HepG2 (cell line): Measurements from ENCODE around the gene TSPAN5. TPM values are rescaled to one million over a fixed set of nuclear protein-coding genes. Genes with fewer than 3 reads are reported as not detected.

Experiments
- ATAC-seq: fragments of 200-7000 bp; cut with Tn5 transposase; 3 replicates; pipeline ENCODE4 v1.9.1; 2020; ENCODE audit warnings: mild to moderate bottlenecking, moderate library complexity
- BruUV-seq: library from RNA; stranded (reverse); fragments of 400-500 nt; replicated peaks from 2 replicates; lab custom pipeline; 2021; lab: Mats Ljungman, UMichigan
- CTCF ChIA-PET: fragments of 300-600 bp; formaldehyde crosslinking; extraction: SDS; loops from one replicate; lab custom pipeline; 2021; ENCODE audit warnings: low total read pairs, inconsistent platforms, low intra/inter-chr PET ratio; lab: Yijun Ruan, JAX
- POLR2A ChIA-PET: fragments of 350-600 bp; sonication (Branson Sonifier 250); formaldehyde crosslinking; loops from one replicate; lab custom pipeline; 2020; ENCODE audit warnings: antibody characterized with exemption, inconsistent platforms; lab: Yijun Ruan, JAX
- DNase-seq: peaks from one replicate; pipeline ENCODE4 v3.0.0-alpha.2; 2015; ENCODE audit warnings: low spot score
- FAIRE-seq: peaks from 3 replicates; lab custom pipeline; 2011; peaks lifted over from hg19 to GRCh38; lab: Jason Lieb, UNC
- H2AFZ ChIP-seq: one replicate; pipeline ENCODE4 v1.6.1; 2011; ENCODE audit warnings: low read length, inconsistent platforms
- H3K27ac ChIP-seq: fragments of 300-600 bp; 3 replicates; pipeline ENCODE4 v1.8.0; 2011; ENCODE audit warnings: mixed run types, mild to moderate bottlenecking, mixed read lengths, low read length, inconsistent platforms; ENCODE audit not compliant: insufficient read depth; ENCODE audit errors: extremely low read length
- H3K27me3 ChIP-seq, 2 experiments: fragments of 200-600 bp in 1 of 2; 2 replicates in 1 of 2; 3 replicates in 1 of 2; pipeline versions ENCODE4 v1.6.0 to v1.8.0; 2011; ENCODE audit warnings: low read length in 2 of 2, mild to moderate bottlenecking in 2 of 2, moderate library complexity in 2 of 2, inconsistent platforms in 1 of 2; ENCODE audit not compliant: insufficient read depth in 2 of 2, control insufficient read depth in 1 of 2
- H3K36me3 ChIP-seq, 2 experiments: fragments of 200-600 bp in 1 of 2; replicated peaks in 1 of 2; 2 replicates in 1 of 2; 3 replicates in 1 of 2; pipeline versions ENCODE4 v1.5.1 to v1.8.0; 2011; ENCODE audit warnings: low read length in 2 of 2, inconsistent platforms in 1 of 2; ENCODE audit not compliant: insufficient read depth in 2 of 2, control insufficient read depth in 1 of 2
- H3K4me1 ChIP-seq: 2 replicates; pipeline ENCODE4 v1.5.1; 2012; ENCODE audit warnings: low read length, inconsistent platforms; ENCODE audit not compliant: insufficient read depth
- H3K4me2 ChIP-seq: 2 replicates; pipeline ENCODE4 v1.6.0; 2011; ENCODE audit warnings: low read depth, low read length, inconsistent platforms
- H3K4me3 ChIP-seq, 3 experiments: fragments of 200-600 bp in 1 of 3; sonication (generic), shearing (Covaris generic) in 1 of 3; replicated peaks in 1 of 3; 2 replicates each; pipeline ENCODE4 v1.5.1; 2011 to 2016; ENCODE audit warnings: low read length in 3 of 3, inconsistent platforms in 2 of 3, low read depth in 2 of 3, mild to moderate bottlenecking in 2 of 3, control low read depth in 1 of 3, mixed read lengths in 1 of 3; ENCODE audit not compliant: insufficient read depth in 1 of 3
- H3K79me2 ChIP-seq: one replicate; pipeline ENCODE4 v1.6.1; 2011; ENCODE audit warnings: low read length, inconsistent platforms; ENCODE audit not compliant: insufficient read depth
- H3K9ac ChIP-seq: 2 replicates; pipeline ENCODE4 v1.6.0; 2011; ENCODE audit warnings: mild to moderate bottlenecking, low read depth, low read length, inconsistent platforms; ENCODE audit not compliant: insufficient read depth
- H3K9me3 ChIP-seq: 2 replicates; pipeline ENCODE4 v1.5.1; 2012; ENCODE audit warnings: mild to moderate bottlenecking, low read length
- H4K20me1 ChIP-seq: 2 replicates; pipeline ENCODE4 v1.6.0; 2011; ENCODE audit warnings: inconsistent platforms, mild to moderate bottlenecking, low read length, moderate library complexity; ENCODE audit not compliant: insufficient read depth
- CEBPZ ChIP-seq: IDR thresholded peaks from 2 replicates; pipeline ENCODE4 v1.6.1; 2012; ENCODE audit warnings: low read length, improper control_type of control experiment
- DMAP1 ChIP-seq: IDR thresholded peaks from 2 replicates; pipeline ENCODE4 v1.6.1; 2016
- DR1 ChIP-seq: sonication (generic); formaldehyde crosslinking; IDR thresholded peaks from 2 replicates; pipeline ENCODE4 v1.8.0; 2021; ENCODE audit warnings: mild to moderate bottlenecking, missing genetic modification reagents, inconsistent platforms
- EP300 ChIP-seq, 3 experiments: sonication (generic) in 1 of 3; formaldehyde crosslinking in 1 of 3; IDR thresholded peaks; 2 replicates each; pipeline versions ENCODE4 v1.5.1 to v1.6.1; 2011 to 2020; ENCODE audit warnings: low read depth in 2 of 3, low read length in 2 of 3, borderline replicate concordance in 1 of 3, improper control_type of control experiment in 1 of 3, mild to moderate bottlenecking in 1 of 3, missing genetic modification reagents in 1 of 3, moderate library complexity in 1 of 3
- HCFC1 ChIP-seq: fragments of 150-350 bp; IDR thresholded peaks from 2 replicates; pipeline ENCODE4 v1.6.1; 2014; ENCODE audit warnings: low read depth, low read length
- HNF1B ChIP-seq: sonication (generic); formaldehyde crosslinking; IDR thresholded peaks from 2 replicates; pipeline ENCODE4 v1.5.1; 2020; ENCODE audit warnings: mild to moderate bottlenecking, moderate library complexity, missing genetic modification reagents
- RXRA ChIP-seq: sonication (generic); formaldehyde crosslinking; IDR thresholded peaks from 2 replicates; pipeline ENCODE4 v1.5.1; 2020; ENCODE audit warnings: missing genetic modification reagents
- ZBTB7B ChIP-seq: sonication (generic); formaldehyde crosslinking; IDR thresholded peaks from 2 replicates; pipeline ENCODE4 v1.4.0; 2020; ENCODE audit warnings: missing genetic modification reagents
- ZFP41 ChIP-seq: sonication (generic); formaldehyde crosslinking; IDR thresholded peaks from 2 replicates; pipeline ENCODE4 v1.4.0; 2020; ENCODE audit warnings: mild to moderate bottlenecking, missing genetic modification reagents, borderline replicate concordance
- ZNF747 ChIP-seq: sonication (generic); formaldehyde crosslinking; IDR thresholded peaks from 2 replicates; pipeline ENCODE4 v1.8.1; 2023; ENCODE audit warnings: missing genetic modification reagents, mild to moderate bottlenecking, borderline replicate concordance
- ZNF891 ChIP-seq: sonication (generic); formaldehyde crosslinking; IDR thresholded peaks from 2 replicates; pipeline ENCODE4 v1.5.0; 2020; ENCODE audit warnings: mild to moderate bottlenecking, missing genetic modification reagents
- WGBS: methylation state at CpG from one replicate; pipeline ENCODE4 v1.1.6; 2017; ENCODE audit warnings: low lambda C conversion rate; 5-methylcytosine and 5-hydroxymethylcytosine counted together
- in situ Hi-C: cut with HindIII; loops from 2 replicates; pipeline ENCODE4 v1.10.0; 2017; ENCODE audit warnings: low pct_unique_long_range_greater_than_20kb; ENCODE audit not compliant: extremely low pct_ligation_motif_present
- intact Hi-C: fragments of 100-400 bp; cut with micrococcal nuclease; formaldehyde crosslinking; loops from one replicate; pipeline ENCODE4 v1.10.0; 2022; ENCODE audit not compliant: unreplicated experiment
- polyA plus RNA-seq, 8 experiments: library from polyadenylated mRNA; depleted of rRNA in 3 of 8; stranded (reverse) in 7 of 8; unstranded in 1 of 8; fragments of >200 nt; fragmentation: Illumina TruSeq in 4 of 8; extraction: Trizol in 4 of 8; gene quantifications; 2 replicates each; pipeline versions ENCODE4 v1.2.1 to v1.2.3, GENCODE V29; 2011 to 2016; ENCODE audit warnings: low read depth in 4 of 8, missing spikeins in 1 of 8, mixed read lengths in 1 of 8; ENCODE audit not compliant: insufficient read depth in 1 of 8
- total RNA-seq, 5 experiments: library from RNA; depleted of rRNA; stranded (reverse); fragments of >200 nt; fragmentation: Illumina TruSeq; extraction: Trizol; gene quantifications; 2 replicates each; pipeline ENCODE4 v1.2.3, GENCODE V29; 2016; ENCODE audit warnings: low read depth in 1 of 5
- TF ChIP-seq, protein P1 (sequence below): IDR thresholded peaks from 2 replicates; pipeline ENCODE4 v1.6.1; 2012; ENCODE audit warnings: low read depth, low read length, improper control_type of control experiment

The TSPAN5 gene
- total and polyA plus RNA-seq, 2 of the 13 experiments (the other 11 are each of a cell fraction or from before 2014, with no cell fraction given), result 0.20 to 0.53 TPM

DNA sequence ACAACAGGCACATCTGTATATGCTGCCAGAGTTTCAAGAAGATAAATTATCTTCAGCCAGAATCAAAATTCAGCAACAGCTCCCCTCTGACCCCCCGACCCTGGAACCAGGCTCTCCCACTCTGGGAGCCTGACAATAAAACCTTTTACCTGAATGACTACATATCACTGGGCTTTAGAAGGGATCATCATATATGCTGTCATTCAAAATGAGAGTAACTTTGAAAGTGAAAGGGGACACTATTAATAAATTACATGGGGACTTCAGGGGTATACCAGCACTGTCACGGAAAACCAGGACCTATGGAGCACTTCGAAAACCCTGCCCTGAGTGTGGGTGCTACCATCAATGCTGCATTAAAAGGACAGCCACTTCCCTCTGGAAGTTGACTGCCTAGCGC lies 26.2 kb downstream of the TSPAN5 start:
- Histone ChIP-seq H3K27me3 (peaks cover 0 to 5% of the 10 kb centered on the region in 2 experiments; a peak in 1 of 5 replicates), H3K4me2 (no peak overlapping the region), H3K36me3 (no peaks in the 10 kb centered on the region), H2AFZ (no peak overlapping the region), H4K20me1 (no peaks in the 10 kb centered on the region), H3K9ac (no peak overlapping the region), H3K9me3 (no peaks in the 10 kb centered on the region), H3K79me2 (no peaks in the 10 kb centered on the region), H3K4me1 (no peaks in the 10 kb centered on the region)
- FAIRE-seq, result no peak
- in situ Hi-C loops (no loop called here), intact Hi-C loops (no loop called here)
- BruUV-seq, result no TSS peak
- WGBS, result 36% methylated on average over 4 of the region's 4 CpGs
- DNase-seq, result no peak
- ChIA-PET POLR2A (no interaction called here), CTCF (no interaction called here)
- ATAC-seq, result no peak
- TF ChIP-seq DR1 (CRISPR knock-in tag), result no peak
- TF ChIP-seq, all 625 proteins: peak for 0
- no peak overlapping the region for H3K4me3 ChIP-seq
- H3K27ac ChIP-seq, result no peak overlapping the region

GRCh38 chr4:98631506-98631905 lies 26.9 kb downstream of the TSPAN5 start:
- BruUV-seq, result no TSS peak
- ChIA-PET CTCF (no interaction called here), POLR2A (no interaction called here)
- FAIRE-seq (no peak), DNase-seq (no peak), ATAC-seq (no peak)
- no peak overlapping the region for H3K27ac ChIP-seq
- no peaks in the 10 kb centered on the region for H3K79me2 ChIP-seq
- 8% methylated on average over 3 of the region's 3 CpGs for WGBS
- no peak overlapping the region for H3K4me2 ChIP-seq
- peaks cover 0 to 5% of the 10 kb centered on the region in 2 experiments; a peak in 1 of 5 replicates for H3K27me3 ChIP-seq
- intact Hi-C loops (no loop called here), in situ Hi-C loops (no loop called here)
- H2AFZ ChIP-seq, result no peak overlapping the region
- H3K4me1 ChIP-seq, result no peaks in the 10 kb centered on the region
- no peaks in the 10 kb centered on the region for H3K9me3 ChIP-seq
- no peaks in the 10 kb centered on the region for H3K36me3 ChIP-seq
- no peak overlapping the region for H3K9ac ChIP-seq
- no peak overlapping the region for H3K4me3 ChIP-seq
- H4K20me1 ChIP-seq, result no peaks in the 10 kb centered on the region
- TF ChIP-seq, protein P1, sequence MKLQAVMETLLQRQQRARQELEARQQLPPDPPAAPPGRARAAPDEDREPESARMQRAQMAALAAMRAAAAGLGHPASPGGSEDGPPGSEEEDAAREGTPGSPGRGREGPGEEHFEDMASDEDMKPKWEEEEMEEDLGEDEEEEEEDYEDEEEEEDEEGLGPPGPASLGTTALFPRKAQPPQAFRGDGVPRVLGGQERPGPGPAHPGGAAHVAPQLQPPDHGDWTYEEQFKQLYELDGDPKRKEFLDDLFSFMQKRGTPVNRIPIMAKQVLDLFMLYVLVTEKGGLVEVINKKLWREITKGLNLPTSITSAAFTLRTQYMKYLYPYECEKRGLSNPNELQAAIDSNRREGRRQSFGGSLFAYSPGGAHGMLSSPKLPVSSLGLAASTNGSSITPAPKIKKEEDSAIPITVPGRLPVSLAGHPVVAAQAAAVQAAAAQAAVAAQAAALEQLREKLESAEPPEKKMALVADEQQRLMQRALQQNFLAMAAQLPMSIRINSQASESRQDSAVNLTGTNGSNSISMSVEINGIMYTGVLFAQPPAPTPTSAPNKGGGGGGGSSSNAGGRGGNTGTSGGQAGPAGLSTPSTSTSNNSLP, result no peak
- TF ChIP-seq RXRA (CRISPR knock-in tag), result no peak
- TF ChIP-seq ZBTB7B, result no peak
- no peak for TF ChIP-seq CEBPZ
- TF ChIP-seq EP300 (IDR thresholded peaks at IDR 0.05; ENCODE audit: low read depth in 2 of 2, low read length in 2 of 2), result no peak
- TF ChIP-seq EP300 (CRISPR knock-in tag; IDR thresholded peaks at IDR 0.05; ENCODE audit: borderline replicate concordance), result no peak
- no peak for TF ChIP-seq HNF1B (CRISPR knock-in tag)
- no peak for TF ChIP-seq ZFP41 (CRISPR knock-in tag)
- TF ChIP-seq HCFC1, result no peak
- no peak for TF ChIP-seq DMAP1 (CRISPR knock-in tag)
- no peak for TF ChIP-seq ZNF891 (CRISPR knock-in tag)
- TF ChIP-seq ZNF747 (CRISPR knock-in tag), result no peak
